GM19438 (cell line): Measurements from ENCODE around the gene PTPRA.
"Not testable (repeated sequence)": the region's sequence is repeated elsewhere in the genome, so short reads cannot be mapped to it uniquely, and the experiment has no call there.

ENCODE experiments used
- ATAC-seq: cut with Tn5 transposase; IDR thresholded peaks from one replicate; pipeline ENCODE4 v1.9.1; 2021; ENCODE audit warnings: low read depth; ENCODE audit not compliant: unreplicated experiment

Gene PTPRA

DNA sequence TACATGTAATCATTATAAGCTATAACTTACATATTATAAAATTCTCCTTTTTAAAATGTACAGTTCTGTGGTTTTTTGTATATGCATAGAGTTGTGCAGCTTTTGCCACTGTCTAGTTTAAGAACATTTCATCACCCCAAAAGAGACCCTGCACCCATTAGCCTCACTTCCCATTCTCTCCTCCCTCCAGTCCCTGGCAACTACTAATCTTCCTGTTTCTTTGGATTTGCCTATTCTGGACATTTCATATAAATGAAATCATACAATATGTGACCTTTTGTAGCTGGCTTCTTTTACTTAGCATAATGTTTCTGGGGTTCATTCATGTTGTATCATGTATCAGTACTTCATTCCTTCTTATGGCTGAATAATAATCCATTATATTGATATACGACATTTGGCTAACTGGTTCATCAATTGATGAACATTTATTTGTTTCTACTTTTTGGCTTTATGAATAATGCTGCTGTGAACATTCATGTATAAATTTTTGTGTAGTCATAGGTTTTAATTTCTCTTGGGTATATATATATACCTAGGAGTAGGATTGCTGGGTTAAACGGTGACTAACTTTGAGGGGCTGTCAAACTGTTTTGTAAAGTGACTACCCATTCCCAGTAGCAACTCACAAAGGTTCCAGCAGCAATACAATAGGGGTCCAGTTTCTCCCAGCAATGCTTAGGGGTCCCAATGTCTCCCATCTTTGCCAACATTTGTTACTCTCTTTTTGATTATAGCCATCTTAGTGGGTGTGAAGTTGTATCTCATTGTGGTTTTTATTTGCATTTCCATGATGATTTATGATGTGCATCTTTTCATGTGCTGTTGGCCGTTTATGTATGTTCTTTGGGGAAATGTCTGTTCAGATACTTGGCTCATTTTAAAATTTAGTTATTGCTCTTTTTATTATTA, 10.7 kb downstream of the PTPRA start:
- ATAC-seq = no peak

- no peak for ATAC-seq
Observed at GRCh38 chr20:2887715-2888114, 14.4 kb downstream of the PTPRA start.

GRCh38 chr20:2888224-2888955, 15.1 kb downstream of the PTPRA start:
- no peak for ATAC-seq

DNA sequence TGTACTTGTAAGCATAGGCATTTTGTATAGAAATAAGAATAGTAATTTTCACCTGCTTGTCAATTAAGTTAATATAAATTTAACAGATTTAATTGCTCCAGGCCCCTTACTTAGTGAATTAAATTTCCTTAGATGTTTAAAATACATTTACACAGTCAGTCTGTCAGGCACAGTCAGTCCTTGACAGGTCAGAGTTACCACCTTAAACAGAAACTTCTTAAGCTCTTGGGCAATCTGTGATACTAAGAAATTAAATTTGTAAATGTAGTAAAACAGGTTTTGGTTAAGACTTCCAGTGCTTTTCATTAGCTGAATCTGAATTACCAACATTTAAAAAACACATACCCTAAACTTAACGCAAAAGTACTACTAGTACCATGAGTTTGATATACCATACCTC, 15.9 kb downstream of the PTPRA start:
- no peak for ATAC-seq

GRCh38 chr20:2889797-2890196, 16.5 kb downstream of the PTPRA start:
- no peak for ATAC-seq

GRCh38 chr20:2890742-2891141, 17.5 kb downstream of the PTPRA start:
- no peak for ATAC-seq

DNA sequence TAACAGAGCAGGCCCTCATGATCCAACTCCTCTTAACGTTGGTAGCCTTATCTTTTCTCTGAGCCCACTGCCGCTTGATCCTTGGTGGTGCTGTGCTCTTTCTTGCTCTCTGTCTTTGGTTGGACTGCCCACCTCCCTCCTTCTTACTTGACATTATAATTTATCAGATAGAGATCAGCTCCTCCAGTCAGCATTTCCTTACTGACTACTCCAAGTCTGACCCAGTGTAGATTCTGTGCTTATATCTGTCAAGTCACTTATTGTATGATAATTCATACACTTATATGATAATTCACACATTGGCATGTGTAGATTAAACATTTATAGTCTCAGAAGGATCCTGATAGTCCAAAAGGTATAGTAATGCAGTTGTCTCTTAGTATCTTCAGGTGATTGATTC, 18.1 kb downstream of the PTPRA start:
- ATAC-seq = no peak

DNA sequence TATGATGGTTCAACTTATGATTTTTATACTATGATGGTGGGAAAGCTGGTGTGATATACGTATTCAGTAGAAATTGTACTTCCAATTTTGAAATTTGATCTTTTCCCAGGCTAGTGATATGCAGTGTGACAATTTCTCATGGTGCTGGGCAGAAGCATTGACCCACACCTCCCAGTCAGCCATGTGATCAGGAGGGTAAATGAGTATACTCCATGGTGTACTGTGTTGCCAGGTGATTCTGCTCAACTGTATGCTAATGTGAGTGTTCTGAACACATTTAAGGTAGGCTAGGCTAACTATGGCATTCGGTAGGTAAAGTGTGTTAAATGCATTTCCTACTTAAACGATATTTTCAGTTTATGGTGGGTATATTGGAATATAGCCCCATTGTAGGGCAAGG, 19.1 kb downstream of the PTPRA start:
- no peak for ATAC-seq

- no peak for ATAC-seq
Observed at GRCh38 chr20:2894221-2894620, 20.9 kb downstream of the PTPRA start.

DNA sequence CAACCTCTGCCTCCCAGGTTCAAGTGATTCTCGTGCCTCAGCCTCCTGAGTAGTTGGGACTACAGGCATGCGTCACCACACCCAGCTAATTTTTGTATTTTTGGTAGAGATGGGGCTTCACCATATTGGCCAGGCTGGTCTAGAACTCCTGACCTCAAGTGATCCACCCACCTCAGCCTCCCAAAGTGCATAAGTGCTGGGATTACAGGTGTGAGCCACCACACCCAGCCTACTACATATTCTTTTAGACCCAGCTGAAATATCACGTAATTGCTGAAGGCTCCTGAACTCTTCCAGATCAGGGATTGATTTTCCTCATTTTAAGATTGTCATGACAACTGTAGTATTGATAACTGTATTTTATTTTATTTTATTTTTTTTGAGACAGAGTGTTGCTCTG, 21.9 kb downstream of the PTPRA start:
- ATAC-seq = not testable (repeated sequence)

DNA sequence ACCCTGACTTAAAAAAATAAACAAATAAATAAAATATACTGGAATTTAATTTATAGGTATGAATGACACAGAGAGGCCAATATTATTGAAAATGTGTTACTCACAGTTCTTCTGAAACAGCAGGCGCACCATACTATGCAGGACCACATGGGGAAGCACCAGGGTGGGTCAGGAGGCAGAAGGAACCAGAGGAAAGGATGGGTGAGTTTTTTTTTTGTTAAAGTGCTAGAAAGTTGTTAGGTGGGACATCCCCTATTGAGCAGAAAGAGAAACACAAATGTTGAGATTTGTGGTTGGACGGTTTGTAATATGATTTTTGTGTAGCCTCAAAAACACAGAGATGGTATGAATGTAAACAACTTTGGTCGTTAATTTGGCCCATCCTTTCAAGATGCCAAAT, 26.0 kb downstream of the PTPRA start:
- ATAC-seq = no peak

DNA sequence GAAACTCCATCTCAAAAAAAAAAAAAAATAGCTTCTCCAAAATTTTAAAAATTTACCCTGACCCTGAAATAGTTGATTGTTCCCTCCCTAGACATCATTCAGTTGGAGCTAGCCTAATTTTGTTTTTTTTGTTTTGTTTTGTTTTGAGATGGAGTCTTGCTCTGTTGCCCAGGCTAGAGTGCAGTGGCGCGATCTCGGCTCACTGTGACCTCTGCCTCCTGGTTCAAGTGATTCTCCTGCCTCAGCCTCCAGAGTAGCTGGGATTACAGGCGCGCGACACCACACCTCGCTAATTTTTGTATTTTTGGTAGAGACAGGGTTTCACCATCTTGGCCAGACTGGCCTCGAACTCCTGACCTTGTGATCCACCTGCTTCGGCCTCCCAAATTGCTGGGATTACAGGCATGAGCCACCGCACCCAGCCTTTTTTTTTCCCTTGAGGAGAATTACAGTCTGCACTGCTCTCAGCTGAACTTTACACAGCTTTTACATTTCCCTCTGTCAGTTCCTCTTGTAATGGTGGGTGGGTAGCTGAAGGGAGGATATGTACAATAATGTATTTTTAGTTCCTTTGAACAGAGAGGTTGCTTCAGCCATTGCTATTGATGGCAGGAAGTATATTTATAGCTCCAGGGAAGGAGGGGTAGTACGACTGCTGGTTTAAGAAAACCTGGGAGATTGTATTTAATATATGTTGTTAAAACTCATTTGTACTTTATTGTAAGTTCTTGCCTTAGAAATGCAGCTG, 27.7 kb downstream of the PTPRA start:
- ATAC-seq = no peak

GRCh38 chr20:2902291-2902690, 29.0 kb downstream of the PTPRA start:
- no peak for ATAC-seq

GRCh38 chr20:2902818-2903217, 29.5 kb downstream of the PTPRA start:
- ATAC-seq = no peak

DNA sequence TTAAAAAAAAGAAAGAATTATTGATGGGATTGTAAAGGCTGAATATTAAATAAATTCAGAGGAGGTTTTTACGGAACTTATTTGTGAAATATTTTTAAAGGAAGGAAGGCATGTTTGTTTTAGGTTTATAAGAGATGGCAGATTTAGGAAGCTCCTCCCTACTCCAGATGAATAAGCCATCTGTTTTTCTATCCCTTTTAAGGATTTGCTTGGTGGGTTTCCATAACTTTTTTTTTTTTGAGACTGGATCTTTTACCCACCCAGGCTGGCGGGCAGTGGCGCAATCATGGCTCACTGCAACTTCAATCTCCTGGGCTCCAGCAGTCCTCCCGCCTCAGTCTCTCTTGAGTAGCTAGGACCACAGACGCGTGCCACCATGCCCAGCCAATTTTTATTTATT, 30.4 kb downstream of the PTPRA start:
- ATAC-seq = no peak

DNA sequence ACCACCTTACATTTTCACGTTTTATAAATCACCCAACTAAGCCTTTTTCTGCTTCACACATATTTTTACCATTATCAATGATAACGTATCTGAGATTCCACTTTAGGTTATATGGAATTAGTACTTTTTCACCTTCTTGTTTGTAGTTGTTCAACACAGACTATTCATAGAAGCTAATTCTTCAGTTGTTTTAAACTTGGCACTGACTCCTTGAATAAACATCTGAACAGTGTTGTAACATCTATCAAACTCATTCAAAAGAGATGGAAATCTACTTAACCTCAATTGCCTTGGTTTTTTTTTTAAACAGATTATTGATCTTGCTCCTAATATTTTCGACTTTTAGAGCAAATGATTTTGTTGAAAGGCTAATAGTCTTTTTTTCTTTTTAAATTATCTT, 34.2 kb downstream of the PTPRA start:
- ATAC-seq = no peak

GRCh38 chr20:2909953-2910352, 36.7 kb downstream of the PTPRA start:
- no peak for ATAC-seq

GRCh38 chr20:2911200-2911599, 37.9 kb downstream of the PTPRA start:
- ATAC-seq = no peak

- ATAC-seq = no peak
Observed at GRCh38 chr20:2914160-2914559, 40.9 kb downstream of the PTPRA start.

DNA sequence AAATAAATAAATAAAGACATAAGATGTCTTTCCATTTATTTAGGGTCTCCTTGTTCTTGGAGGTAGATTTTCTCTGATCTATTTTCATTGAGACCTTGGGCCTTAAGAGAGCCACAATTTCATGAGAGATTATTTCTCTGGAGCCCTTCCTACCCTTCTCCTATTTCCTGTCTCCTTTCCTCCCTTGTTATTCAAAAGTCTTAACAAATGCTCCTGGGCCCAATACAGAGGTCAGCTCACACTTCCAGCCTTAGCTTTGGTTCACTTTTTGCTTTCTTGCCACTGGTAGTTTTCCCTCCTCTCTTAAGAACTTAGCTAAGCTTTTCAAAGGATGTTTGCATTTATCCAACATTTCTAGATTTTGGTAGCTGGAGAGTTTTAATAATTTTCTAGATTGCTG, 44.0 kb downstream of the PTPRA start:
- ATAC-seq = no peak
